C4-2B (cell line): Measurements from ENCODE around the gene QSOX2.

Experiments
- H3K27ac ChIP-seq: fragments of 450-650 bp; 2 replicates; pipeline ENCODE4 v1.5.1; 2017
- ZFX ChIP-seq: fragments of 450-650 bp; IDR thresholded peaks from 2 replicates; pipeline ENCODE4 v1.6.1; 2017
- TF ChIP-seq, protein P1 (sequence below): fragments of 450-650 bp; conservative IDR thresholded peaks from 2 replicates; pipeline ENCODE4 v1.5.1; 2017; ENCODE audit warnings: mild to moderate bottlenecking

Gene QSOX2

DNA sequence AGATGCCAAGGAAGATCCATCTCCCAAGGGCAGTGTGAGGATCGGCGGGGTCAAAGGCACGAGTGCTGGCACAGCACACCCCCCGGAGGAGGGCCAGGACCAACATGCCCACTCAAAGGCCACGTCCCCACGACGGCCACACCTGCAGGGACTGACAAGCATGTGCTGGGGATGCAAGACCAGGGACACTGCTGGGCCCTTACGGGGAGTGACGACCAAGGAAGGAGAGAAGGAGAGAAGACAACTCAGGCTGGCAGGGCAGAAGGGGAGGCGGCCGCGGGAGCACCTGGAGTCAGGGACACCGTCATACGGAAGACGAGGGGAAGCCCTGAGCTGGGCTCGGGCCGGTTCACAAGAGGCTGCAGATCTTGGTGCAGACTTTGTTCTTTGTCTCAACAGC, 10.4 kb downstream of the QSOX2 start:
- no peak overlapping the region for H3K27ac ChIP-seq
- TF ChIP-seq, protein P1, sequence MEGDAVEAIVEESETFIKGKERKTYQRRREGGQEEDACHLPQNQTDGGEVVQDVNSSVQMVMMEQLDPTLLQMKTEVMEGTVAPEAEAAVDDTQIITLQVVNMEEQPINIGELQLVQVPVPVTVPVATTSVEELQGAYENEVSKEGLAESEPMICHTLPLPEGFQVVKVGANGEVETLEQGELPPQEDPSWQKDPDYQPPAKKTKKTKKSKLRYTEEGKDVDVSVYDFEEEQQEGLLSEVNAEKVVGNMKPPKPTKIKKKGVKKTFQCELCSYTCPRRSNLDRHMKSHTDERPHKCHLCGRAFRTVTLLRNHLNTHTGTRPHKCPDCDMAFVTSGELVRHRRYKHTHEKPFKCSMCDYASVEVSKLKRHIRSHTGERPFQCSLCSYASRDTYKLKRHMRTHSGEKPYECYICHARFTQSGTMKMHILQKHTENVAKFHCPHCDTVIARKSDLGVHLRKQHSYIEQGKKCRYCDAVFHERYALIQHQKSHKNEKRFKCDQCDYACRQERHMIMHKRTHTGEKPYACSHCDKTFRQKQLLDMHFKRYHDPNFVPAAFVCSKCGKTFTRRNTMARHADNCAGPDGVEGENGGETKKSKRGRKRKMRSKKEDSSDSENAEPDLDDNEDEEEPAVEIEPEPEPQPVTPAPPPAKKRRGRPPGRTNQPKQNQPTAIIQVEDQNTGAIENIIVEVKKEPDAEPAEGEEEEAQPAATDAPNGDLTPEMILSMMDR: no peak
- TF ChIP-seq ZFX: no peak

DNA sequence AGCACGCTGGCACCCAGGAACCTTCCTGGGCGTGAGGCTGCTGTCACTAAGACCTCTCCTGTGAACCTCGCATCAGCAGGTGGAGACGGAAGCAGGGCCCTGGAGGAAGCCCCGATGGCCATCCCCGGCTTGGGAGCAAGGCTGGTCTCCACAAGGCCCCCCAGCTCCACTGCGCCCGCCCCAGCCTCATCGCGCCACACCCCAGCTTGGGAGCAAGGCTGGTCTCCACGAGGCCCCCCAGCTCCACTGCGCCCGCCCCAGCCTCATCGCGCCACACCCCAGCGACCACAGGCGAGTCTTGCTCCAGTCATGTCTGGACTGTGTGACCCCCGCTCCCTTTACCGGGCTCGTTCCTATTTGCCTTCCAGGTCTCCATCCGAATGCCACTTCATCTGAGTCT, 11.0 kb downstream of the QSOX2 start:
- H3K27ac ChIP-seq: no peak overlapping the region

DNA sequence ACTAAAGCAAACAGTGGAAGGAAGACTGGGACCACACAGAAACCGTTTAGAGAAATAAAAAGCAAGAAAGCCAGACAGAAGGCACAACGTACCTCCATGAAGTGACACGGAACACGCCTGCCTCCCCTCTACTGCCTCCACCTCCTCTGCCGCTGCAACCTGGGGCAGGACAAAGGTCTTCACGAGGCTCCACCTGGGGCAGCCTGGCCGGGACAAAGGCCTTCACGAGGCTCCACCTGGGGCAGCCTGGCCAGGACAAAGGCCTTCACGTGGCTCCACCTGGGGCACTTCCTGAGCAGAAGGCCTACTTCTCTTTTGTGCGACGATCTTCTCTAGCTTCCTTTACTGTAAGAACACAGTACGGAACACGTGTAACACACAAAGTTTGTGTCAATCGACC, 11.7 kb downstream of the QSOX2 start:
- H3K27ac ChIP-seq: no peak overlapping the region
- no peak for TF ChIP-seq ZFX
- TF ChIP-seq, protein P1: no peak

More for the DNA sequence above, 11.0 kb downstream of the QSOX2 start:
- TF ChIP-seq ZFX: no peak
- TF ChIP-seq, protein P1: no peak

DNA sequence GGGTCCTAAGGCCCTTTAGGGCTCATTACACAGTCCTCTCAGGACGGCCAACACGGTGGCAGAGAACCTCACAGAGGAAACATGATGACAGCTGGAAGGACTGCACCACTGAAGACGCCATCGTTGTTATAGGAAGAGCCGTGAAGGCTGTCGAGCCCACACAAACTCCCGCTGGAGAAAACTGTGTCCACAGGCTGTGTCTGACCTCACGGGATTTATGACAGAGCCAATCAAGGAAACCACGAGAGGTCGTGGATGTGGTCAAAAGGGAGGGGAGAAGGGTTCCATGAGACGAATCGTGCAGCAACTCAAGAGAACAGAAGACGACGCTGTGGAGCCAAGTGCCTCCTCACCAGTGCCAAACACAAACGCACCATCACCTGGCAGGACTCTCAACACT, 12.2 kb downstream of the QSOX2 start:
- TF ChIP-seq, protein P1: no peak
- no peak for TF ChIP-seq ZFX
- no peak overlapping the region for H3K27ac ChIP-seq

DNA sequence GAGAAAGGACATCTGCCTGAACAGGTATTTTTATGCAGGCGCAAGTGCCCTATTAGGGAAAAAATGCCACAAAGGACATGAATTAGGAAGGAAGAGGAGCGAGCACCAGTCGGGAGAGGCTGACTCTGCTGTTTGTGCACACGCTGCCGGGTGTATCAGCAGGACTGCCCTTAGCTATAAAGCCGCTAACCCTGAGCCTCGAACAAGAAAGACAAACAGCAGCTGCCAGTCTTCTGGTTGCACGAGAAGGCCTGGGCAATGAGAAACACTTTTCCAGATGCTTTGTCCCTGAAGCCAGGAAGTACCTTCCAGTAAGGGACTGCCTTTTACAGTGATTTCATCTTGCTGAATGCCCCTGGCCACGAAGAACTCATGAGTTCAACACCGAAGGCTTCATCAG, 12.6 kb downstream of the QSOX2 start:
- no peak overlapping the region for H3K27ac ChIP-seq
- TF ChIP-seq, protein P1: no peak
- TF ChIP-seq ZFX: no peak

DNA sequence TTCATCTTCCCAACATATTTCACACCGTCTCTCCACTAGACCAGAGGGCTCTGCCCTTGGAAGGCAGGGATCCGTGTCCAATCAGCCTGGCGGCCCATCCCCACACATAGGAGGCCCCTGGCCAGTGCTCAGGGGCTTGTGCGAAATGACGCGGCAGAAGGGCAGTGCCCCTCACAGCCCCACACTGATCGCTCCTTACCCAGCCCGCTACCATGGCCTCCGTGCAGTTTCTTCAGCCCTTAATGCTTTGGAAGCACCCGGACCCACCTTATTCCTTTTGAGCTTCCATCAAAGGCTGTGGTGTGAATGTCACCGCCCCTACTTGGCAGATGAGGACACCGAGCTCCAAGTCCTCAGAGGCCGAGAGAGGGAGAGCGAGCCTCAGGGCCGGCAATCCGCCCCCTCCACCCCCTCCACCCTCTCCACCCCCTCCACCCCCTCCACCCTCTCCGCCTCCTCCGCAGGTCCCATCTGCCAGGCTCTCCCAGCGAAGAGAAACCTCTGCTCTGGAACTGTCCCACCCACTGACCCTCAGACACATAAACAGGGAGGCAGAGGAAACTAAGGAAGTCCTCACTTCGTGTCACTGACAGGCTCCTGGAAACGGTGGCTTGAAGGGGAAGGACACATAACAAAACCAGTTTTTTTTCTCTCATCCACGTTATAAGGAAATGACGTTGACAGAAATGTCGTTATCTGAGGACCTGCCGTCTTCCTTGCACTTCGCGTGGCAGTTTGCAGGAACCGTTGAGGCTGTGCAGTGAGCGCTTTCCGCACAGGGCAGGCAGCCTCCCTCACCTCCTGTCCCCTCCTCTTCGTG, 13.9 kb downstream of the QSOX2 start:
- TF ChIP-seq, protein P1: no peak
- TF ChIP-seq ZFX: no peak
- H3K27ac ChIP-seq: no peak overlapping the region

DNA sequence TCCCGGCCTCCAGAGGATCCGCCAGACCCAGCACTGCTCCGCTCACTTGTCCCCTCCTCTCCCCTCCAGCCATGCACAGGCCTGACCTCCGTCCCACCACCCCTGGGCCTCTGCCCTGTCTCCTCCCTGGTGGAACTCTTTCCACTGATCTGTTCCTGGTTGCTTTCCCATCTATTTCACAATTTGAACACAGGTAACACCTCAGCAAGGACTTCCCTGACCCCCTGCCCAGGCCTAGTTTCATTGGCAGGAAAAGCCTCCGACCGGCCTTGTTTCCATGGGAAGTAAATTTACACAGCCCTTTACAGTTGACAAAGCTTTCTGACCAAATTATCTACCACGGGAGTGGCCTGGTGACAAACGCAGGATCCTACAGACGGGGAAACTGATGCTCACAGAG, 14.8 kb downstream of the QSOX2 start:
- TF ChIP-seq ZFX: no peak
- TF ChIP-seq, protein P1: no peak
- H3K27ac ChIP-seq: no peak overlapping the region
